GM12878 (cell line): ENCODE results near the gene TRAF3. TPM values are rescaled to one million over a fixed set of nuclear protein-coding genes. Genes with fewer than 3 reads are reported as not detected.

ENCODE experiments used
- ATAC-seq: fragments of 200-7000 bp; cut with Tn5 transposase; 3 replicates; pipeline ENCODE4 v1.9.1; 2020; ENCODE audit warnings: mild to moderate bottlenecking, moderate library complexity
- BruUV-seq: library from RNA; stranded (reverse); fragments of 400-500 nt; replicated peaks from 2 replicates; lab custom pipeline; 2021; lab: Mats Ljungman, UMichigan
- CTCF ChIA-PET: fragments of 300-600 bp; sonication (Branson Sonifier 250); formaldehyde crosslinking; extraction: SDS; loops from one replicate; lab custom pipeline; 2021; ENCODE audit warnings: inconsistent platforms; lab: Yijun Ruan, JAX
- POLR2A ChIA-PET: fragments of 350-600 bp; formaldehyde crosslinking; extraction: SDS; loops from one replicate; lab custom pipeline; 2021; ENCODE audit warnings: inconsistent platforms; lab: Charles Lee
- RAD21 ChIA-PET: fragments of 300-600 bp; sonication (Branson Sonifier 250); formaldehyde crosslinking; loops from one replicate; lab custom pipeline; 2023; ENCODE audit warnings: antibody characterized with exemption; ENCODE audit not compliant: unreplicated experiment; lab: Charles Lee
- SMC1A ChIA-PET: fragments of 300-600 bp; sonication (Branson Sonifier 250); formaldehyde crosslinking; loops from one replicate; lab custom pipeline; 2023; ENCODE audit not compliant: unreplicated experiment, uncharacterized antibody; lab: Charles Lee
- DNase-seq: peaks from one replicate; pipeline ENCODE4 v3.0.0-alpha.2; 2011; ENCODE audit warnings: low read depth, low spot score
- FAIRE-seq: peaks from 3 replicates; lab custom pipeline; 2011; peaks lifted over from hg19 to GRCh38; lab: Jason Lieb, UNC
- H2AFZ ChIP-seq: 2 replicates; pipeline ENCODE4 v1.6.0; 2011; ENCODE audit warnings: low read depth, low read length, control low read depth; ENCODE audit not compliant: control insufficient read depth
- H3K27ac ChIP-seq: 2 replicates; pipeline ENCODE4 v1.5.1; 2011; ENCODE audit warnings: control low read depth; ENCODE audit not compliant: control insufficient read depth, insufficient read depth
- H3K27me3 ChIP-seq, 2 experiments: replicated peaks in 1 of 2; 2 replicates each; pipeline versions ENCODE4 v1.6.0 to v1.6.1; 2011; ENCODE audit warnings: low read length in 1 of 2; ENCODE audit not compliant: control insufficient read depth in 2 of 2, insufficient read depth in 2 of 2
- H3K36me3 ChIP-seq, 2 experiments: 2 replicates each; pipeline ENCODE4 v1.5.1; 2011; ENCODE audit warnings: low read length in 1 of 2; ENCODE audit not compliant: control insufficient read depth in 2 of 2, insufficient read depth in 2 of 2
- H3K4me1 ChIP-seq: 2 replicates; pipeline ENCODE4 v1.6.1; 2011; ENCODE audit warnings: mild to moderate bottlenecking, low read length, moderate library complexity, mixed read lengths; ENCODE audit not compliant: control insufficient read depth, insufficient read depth
- H3K4me2 ChIP-seq: 2 replicates; pipeline ENCODE4 v1.6.0; 2011; ENCODE audit warnings: control low read depth; ENCODE audit not compliant: control insufficient read depth, insufficient read depth
- H3K4me3 ChIP-seq: fragments of 200-600 bp; sonication (generic); 2 replicates; pipeline ENCODE4 v1.5.1; 2016
- H3K79me2 ChIP-seq: 2 replicates; pipeline ENCODE4 v1.6.0; 2011; ENCODE audit warnings: low read length; ENCODE audit not compliant: control insufficient read depth, insufficient read depth
- H3K9ac ChIP-seq: 2 replicates; pipeline ENCODE4 v1.8.0; 2011; ENCODE audit warnings: low read length, control low read depth, mixed read lengths; ENCODE audit not compliant: control insufficient read depth, insufficient read depth
- H3K9me3 ChIP-seq: replicated peaks from 3 replicates; pipeline ENCODE4 v1.5.1; 2011; ENCODE audit warnings: mild to moderate bottlenecking, low read length; ENCODE audit not compliant: control insufficient read depth, insufficient read depth
- H4K20me1 ChIP-seq: 2 replicates; pipeline ENCODE4 v1.6.0; 2011; ENCODE audit not compliant: control insufficient read depth, insufficient read depth
- ESRRA ChIP-seq: IDR thresholded peaks from 2 replicates; pipeline ENCODE4 v1.6.1; 2012; ENCODE audit warnings: mild to moderate bottlenecking, low read length, improper control_type of control experiment
- KDM1A ChIP-seq: fragments of 200-600 bp; sonication (generic); IDR thresholded peaks from 2 replicates; pipeline ENCODE4 v1.6.1; 2016; ENCODE audit warnings: borderline replicate concordance
- NBN ChIP-seq: fragments of 450-650 bp; IDR thresholded peaks from 2 replicates; pipeline ENCODE4 v1.6.1; 2016
- NR2F1 ChIP-seq: fragments of 450-650 bp; conservative IDR thresholded peaks from 2 replicates; pipeline ENCODE4 v1.6.1; 2017; ENCODE audit warnings: mild to moderate bottlenecking
- RB1 ChIP-seq: fragments of 450-650 bp; formaldehyde crosslinking; IDR thresholded peaks from 2 replicates; pipeline ENCODE4 v1.6.1; 2017; ENCODE audit warnings: mild to moderate bottlenecking, borderline replicate concordance
- ZBTB11 ChIP-seq: fragments of 450-650 bp; formaldehyde crosslinking; IDR thresholded peaks from 2 replicates; pipeline ENCODE4 v1.5.0; 2022; ENCODE audit warnings: mild to moderate bottlenecking, missing genetic modification characterization
- ZNF24 ChIP-seq: fragments of 450-650 bp; IDR thresholded peaks from 2 replicates; pipeline ENCODE4 v1.6.1; 2017; ENCODE audit warnings: antibody characterized with exemption, mild to moderate bottlenecking
- WGBS: methylation state at CpG from one replicate; pipeline ENCODE4 v1.1.6; 2016; ENCODE audit warnings: low lambda C conversion rate; ENCODE audit not compliant: insufficient replicate concordance, insufficient coverage; ENCODE audit errors: missing lambda C conversion rate; 5-methylcytosine and 5-hydroxymethylcytosine counted together
- in situ Hi-C: fragments of 300-500 bp; cut with MboI; formaldehyde crosslinking; loops from 9 replicates; pipeline ENCODE4 v1.14.3; 2018; ENCODE audit warnings: mixed read lengths
- intact Hi-C: fragments of 100-400 bp; cut with micrococcal nuclease; formaldehyde crosslinking; loops from one replicate; pipeline ENCODE4 v1.14.2; 2022; ENCODE audit not compliant: unreplicated experiment
- polyA plus RNA-seq, 11 experiments: library from polyadenylated mRNA; depleted of rRNA in 4 of 11; unstranded in 6 of 11; stranded (reverse) in 5 of 11; fragments of >200 nt; fragmentation: Nextera tagmentation in 4 of 11; fragmentation: Illumina TruSeq in 1 of 11; extraction: Ambion mirVana in 4 of 11; extraction: Trizol in 1 of 11; gene quantifications; 1 replicate in 1 of 11; 2 replicates in 10 of 11; pipeline versions ENCODE4 v1.2.1 to v1.2.3, GENCODE V29; 2011 to 2016; ENCODE audit warnings: inconsistent platforms in 2 of 11, missing spikeins in 2 of 11, low read depth in 1 of 11
- total RNA-seq, 4 experiments: library from RNA; depleted of rRNA in 3 of 4; stranded (reverse); fragments of >200 nt in 3 of 4; fragmentation: Illumina TruSeq in 1 of 4; extraction: Trizol in 1 of 4; gene quantifications; 2 replicates each; pipeline versions ENCODE4 v1.2.1 to v1.2.3, GENCODE V29; 2013 to 2021
- TF ChIP-seq, protein P1 (sequence below): fragments of 450-650 bp; formaldehyde crosslinking; IDR thresholded peaks from 2 replicates; pipeline ENCODE4 v1.4.0; 2020; ENCODE audit warnings: mild to moderate bottlenecking, moderate library complexity
- TF ChIP-seq, protein P2 (sequence below), 3 experiments: IDR thresholded peaks in 2 of 3; conservative IDR thresholded peaks in 1 of 3; 2 replicates each; pipeline ENCODE4 v1.5.1; 2011; ENCODE audit warnings: low read depth in 3 of 3, low read length in 3 of 3, mild to moderate bottlenecking in 3 of 3, control low read depth in 2 of 3, moderate library complexity in 2 of 3, inconsistent platforms in 1 of 3, mixed read lengths in 1 of 3; ENCODE audit not compliant: control insufficient read depth in 2 of 3, insufficient read depth in 1 of 3; ENCODE audit errors: extremely low read depth in 1 of 3
- TF ChIP-seq, protein P3 (sequence below): fragments of 450-650 bp; conservative IDR thresholded peaks from 2 replicates; pipeline ENCODE4 v1.6.1; 2017; ENCODE audit warnings: mild to moderate bottlenecking, moderate library complexity

TRAF3 gene
- total and polyA plus RNA-seq, 10 of the 15 experiments (the other 5 are each of a cell fraction or from before 2014, with no cell fraction given), result 3.0 to 70.1 (median 36.5) TPM

GRCh38 chr14:102927346-102927877 is 150.2 kb downstream of the TRAF3 start:
- Histone ChIP-seq H3K9ac (no peak overlapping the region), H3K4me1 (peaks cover 24% of the 10 kb centered on the region), H3K4me2 (no peak overlapping the region), H3K9me3 (no peaks in the 10 kb centered on the region), H3K4me3 (no peak overlapping the region), H3K36me3 (no peaks in the 10 kb centered on the region), H4K20me1 (no peaks in the 10 kb centered on the region), H2AFZ (no peak overlapping the region), H3K27ac (no peak overlapping the region), H3K79me2 (no peaks in the 10 kb centered on the region), H3K27me3 (peaks cover 14 to 18% of the 10 kb centered on the region in 2 experiments)
- WGBS, result 41% methylated on average over 19 of the region's 19 CpGs
- ATAC-seq, result no peak
- intact Hi-C loops (no loop called here), in situ Hi-C loops (no loop called here)
- CTCF ChIA-PET, result no interaction called here
- no peak for DNase-seq
- BruUV-seq, result no TSS peak
- SMC1A ChIA-PET, result interaction anchor here (1.0 kb wide), 1 partner anchor 233 kb away, joined by 3 read pairs; no protein-coding TSS in a partner anchor
- POLR2A ChIA-PET, result no interaction called here
- RAD21 ChIA-PET, result interaction anchor here (1.4 kb wide), 1 partner anchor 10 kb away, joined by 3 read pairs; no protein-coding TSS in a partner anchor
- no peak for FAIRE-seq
- TF ChIP-seq ESRRA (no peak), RB1 (no peak), ZNF24 (no peak), ZBTB11 (CRISPR knock-in tag) (no peak), NBN (no peak), KDM1A (no peak), NR2F1 (no peak)
- TF ChIP-seq, protein P1, sequence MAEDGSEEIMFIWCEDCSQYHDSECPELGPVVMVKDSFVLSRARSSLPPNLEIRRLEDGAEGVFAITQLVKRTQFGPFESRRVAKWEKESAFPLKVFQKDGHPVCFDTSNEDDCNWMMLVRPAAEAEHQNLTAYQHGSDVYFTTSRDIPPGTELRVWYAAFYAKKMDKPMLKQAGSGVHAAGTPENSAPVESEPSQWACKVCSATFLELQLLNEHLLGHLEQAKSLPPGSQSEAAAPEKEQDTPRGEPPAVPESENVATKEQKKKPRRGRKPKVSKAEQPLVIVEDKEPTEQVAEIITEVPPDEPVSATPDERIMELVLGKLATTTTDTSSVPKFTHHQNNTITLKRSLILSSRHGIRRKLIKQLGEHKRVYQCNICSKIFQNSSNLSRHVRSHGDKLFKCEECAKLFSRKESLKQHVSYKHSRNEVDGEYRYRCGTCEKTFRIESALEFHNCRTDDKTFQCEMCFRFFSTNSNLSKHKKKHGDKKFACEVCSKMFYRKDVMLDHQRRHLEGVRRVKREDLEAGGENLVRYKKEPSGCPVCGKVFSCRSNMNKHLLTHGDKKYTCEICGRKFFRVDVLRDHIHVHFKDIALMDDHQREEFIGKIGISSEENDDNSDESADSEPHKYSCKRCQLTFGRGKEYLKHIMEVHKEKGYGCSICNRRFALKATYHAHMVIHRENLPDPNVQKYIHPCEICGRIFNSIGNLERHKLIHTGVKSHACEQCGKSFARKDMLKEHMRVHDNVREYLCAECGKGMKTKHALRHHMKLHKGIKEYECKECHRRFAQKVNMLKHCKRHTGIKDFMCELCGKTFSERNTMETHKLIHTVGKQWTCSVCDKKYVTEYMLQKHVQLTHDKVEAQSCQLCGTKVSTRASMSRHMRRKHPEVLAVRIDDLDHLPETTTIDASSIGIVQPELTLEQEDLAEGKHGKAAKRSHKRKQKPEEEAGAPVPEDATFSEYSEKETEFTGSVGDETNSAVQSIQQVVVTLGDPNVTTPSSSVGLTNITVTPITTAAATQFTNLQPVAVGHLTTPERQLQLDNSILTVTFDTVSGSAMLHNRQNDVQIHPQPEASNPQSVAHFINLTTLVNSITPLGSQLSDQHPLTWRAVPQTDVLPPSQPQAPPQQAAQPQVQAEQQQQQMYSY (CRISPR knock-in tag), result no peak
- TF ChIP-seq, protein P2, sequence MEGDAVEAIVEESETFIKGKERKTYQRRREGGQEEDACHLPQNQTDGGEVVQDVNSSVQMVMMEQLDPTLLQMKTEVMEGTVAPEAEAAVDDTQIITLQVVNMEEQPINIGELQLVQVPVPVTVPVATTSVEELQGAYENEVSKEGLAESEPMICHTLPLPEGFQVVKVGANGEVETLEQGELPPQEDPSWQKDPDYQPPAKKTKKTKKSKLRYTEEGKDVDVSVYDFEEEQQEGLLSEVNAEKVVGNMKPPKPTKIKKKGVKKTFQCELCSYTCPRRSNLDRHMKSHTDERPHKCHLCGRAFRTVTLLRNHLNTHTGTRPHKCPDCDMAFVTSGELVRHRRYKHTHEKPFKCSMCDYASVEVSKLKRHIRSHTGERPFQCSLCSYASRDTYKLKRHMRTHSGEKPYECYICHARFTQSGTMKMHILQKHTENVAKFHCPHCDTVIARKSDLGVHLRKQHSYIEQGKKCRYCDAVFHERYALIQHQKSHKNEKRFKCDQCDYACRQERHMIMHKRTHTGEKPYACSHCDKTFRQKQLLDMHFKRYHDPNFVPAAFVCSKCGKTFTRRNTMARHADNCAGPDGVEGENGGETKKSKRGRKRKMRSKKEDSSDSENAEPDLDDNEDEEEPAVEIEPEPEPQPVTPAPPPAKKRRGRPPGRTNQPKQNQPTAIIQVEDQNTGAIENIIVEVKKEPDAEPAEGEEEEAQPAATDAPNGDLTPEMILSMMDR (IDR thresholded peaks at IDR 0.05 in 2 of 3, conservative IDR thresholded peaks at IDR 0.05 in 1 of 3; ENCODE audit: control insufficient read depth in 2 of 3, extremely low read depth in 1 of 3, insufficient read depth in 1 of 3, low read depth in 3 of 3, low read length in 3 of 3), result no peak
- TF ChIP-seq, protein P3, sequence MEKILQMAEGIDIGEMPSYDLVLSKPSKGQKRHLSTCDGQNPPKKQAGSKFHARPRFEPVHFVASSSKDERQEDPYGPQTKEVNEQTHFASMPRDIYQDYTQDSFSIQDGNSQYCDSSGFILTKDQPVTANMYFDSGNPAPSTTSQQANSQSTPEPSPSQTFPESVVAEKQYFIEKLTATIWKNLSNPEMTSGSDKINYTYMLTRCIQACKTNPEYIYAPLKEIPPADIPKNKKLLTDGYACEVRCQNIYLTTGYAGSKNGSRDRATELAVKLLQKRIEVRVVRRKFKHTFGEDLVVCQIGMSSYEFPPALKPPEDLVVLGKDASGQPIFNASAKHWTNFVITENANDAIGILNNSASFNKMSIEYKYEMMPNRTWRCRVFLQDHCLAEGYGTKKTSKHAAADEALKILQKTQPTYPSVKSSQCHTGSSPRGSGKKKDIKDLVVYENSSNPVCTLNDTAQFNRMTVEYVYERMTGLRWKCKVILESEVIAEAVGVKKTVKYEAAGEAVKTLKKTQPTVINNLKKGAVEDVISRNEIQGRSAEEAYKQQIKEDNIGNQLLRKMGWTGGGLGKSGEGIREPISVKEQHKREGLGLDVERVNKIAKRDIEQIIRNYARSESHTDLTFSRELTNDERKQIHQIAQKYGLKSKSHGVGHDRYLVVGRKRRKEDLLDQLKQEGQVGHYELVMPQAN, result no peak
